GM19397 (cell line): ENCODE results near the gene ZC3H12D.
"Not testable (repeated sequence)": the region's sequence is repeated elsewhere in the genome, so short reads cannot be mapped to it uniquely, and the experiment has no call there.

Experiments
- ATAC-seq: cut with Tn5 transposase; IDR thresholded peaks from one replicate; pipeline ENCODE4 v1.9.1; 2021; ENCODE audit warnings: mild to moderate bottlenecking, moderate library complexity; ENCODE audit not compliant: unreplicated experiment

ZC3H12D gene

GRCh38 chr6:149460249-149460648, 24.6 kb downstream of the ZC3H12D start:
- ATAC-seq = not testable (repeated sequence)

- no peak for ATAC-seq
These were observed 25.1 kb downstream of the ZC3H12D start for GRCh38 chr6:149459761-149460160.

GRCh38 chr6:149458806-149459205, 26.0 kb downstream of the ZC3H12D start:
- no peak for ATAC-seq

- no peak for ATAC-seq
These were observed 26.6 kb downstream of the ZC3H12D start for GRCh38 chr6:149458196-149458595.

- ATAC-seq = no peak
These were observed 27.4 kb downstream of the ZC3H12D start for GRCh38 chr6:149457316-149457884.

GRCh38 chr6:149456311-149457021, 28.3 kb downstream of the ZC3H12D start:
- ATAC-seq = no peak

- no peak for ATAC-seq
These were observed 29.6 kb downstream of the ZC3H12D start for GRCh38 chr6:149455031-149455732.

GRCh38 chr6:149454346-149454848, 30.4 kb downstream of the ZC3H12D start:
- no peak for ATAC-seq

GRCh38 chr6:149453597-149454345, 31.0 kb downstream of the ZC3H12D start:
- no peak for ATAC-seq

- ATAC-seq = no peak
These were observed 32.5 kb downstream of the ZC3H12D start for GRCh38 chr6:149452037-149452939.

GRCh38 chr6:149451376-149452036, 33.3 kb downstream of the ZC3H12D start:
- no peak for ATAC-seq

- no peak for ATAC-seq
These were observed 34.0 kb downstream of the ZC3H12D start for GRCh38 chr6:149450679-149451375.

- no peak for ATAC-seq
These were observed 34.8 kb downstream of the ZC3H12D start for GRCh38 chr6:149449831-149450678.

GRCh38 chr6:149448821-149449453, 35.9 kb downstream of the ZC3H12D start:
- no peak for ATAC-seq

GRCh38 chr6:149446791-149447376, 37.9 kb downstream of the ZC3H12D start:
- no peak for ATAC-seq

GRCh38 chr6:149445573-149445972, 39.2 kb downstream of the ZC3H12D start:
- no peak for ATAC-seq

GRCh38 chr6:149445095-149445466, 39.7 kb downstream of the ZC3H12D start:
- ATAC-seq = no peak
